ENCODE results near the gene GIMAP1.

GIMAP1 gene

GRCh38 chr7:150695654-150696053 lies 20.8 kb upstream of the GIMAP1 start:
- Histone ChIP-seq H3K27ac (ENCODE audit: low read length) (peak overlapping the region; percentile 63), H3K9me3 (ENCODE audit: insufficient read depth, low read length, severe bottlenecking) (peaks cover 19% of the 10 kb centered on the region), H3K79me2 (ENCODE audit: insufficient read depth, low read length) (peaks cover 19% of the 10 kb centered on the region), H3K36me3 (ENCODE audit: insufficient read depth, low read length) (peaks cover 27% of the 10 kb centered on the region), H3K4me1 (ENCODE audit: insufficient read depth, low read length) (peaks cover 52% of the 10 kb centered on the region), H4K20me1 (ENCODE audit: insufficient read depth, low read length) (no peaks in the 10 kb centered on the region), H2AFZ (ENCODE audit: low read depth, low read length) (no peak overlapping the region), H3K4me2 (ENCODE audit: insufficient read depth, low read length) (no peak overlapping the region), H3K4me3 (ENCODE audit: low read depth in 1 of 2, low read length in 2 of 2) (no peak overlapping the region), H3K9ac (ENCODE audit: low read depth, low read length) (no peak overlapping the region), H3K27me3 (ENCODE audit: insufficient read depth, low read length, poor library complexity) (no peaks in the 10 kb centered on the region)
- DNase-seq, result no peak
- ATAC-seq (ENCODE audit: insufficient read depth, low read depth), result peak; percentile 78
- no peak for TF ChIP-seq EZH2 (IDR thresholded peaks at IDR 0.05; ENCODE audit: borderline replicate concordance, low read depth, low read length, severe bottlenecking)
- no peak for TF ChIP-seq CTCF (IDR thresholded peaks at IDR 0.05; ENCODE audit: borderline replicate concordance, extremely low read depth, low read length, poor library complexity, severe bottlenecking)

GRCh38 chr7:150703209-150703608 lies 13.2 kb upstream of the GIMAP1 start:
- H4K20me1 ChIP-seq (ENCODE audit: insufficient read depth, low read length), result no peaks in the 10 kb centered on the region
- H3K36me3 ChIP-seq (ENCODE audit: insufficient read depth, low read length), result no peaks in the 10 kb centered on the region
- H3K9ac ChIP-seq (ENCODE audit: low read depth, low read length), result no peak overlapping the region
- no peak overlapping the region for H3K4me3 ChIP-seq (ENCODE audit: low read depth in 1 of 2, low read length in 2 of 2)
- no peaks in the 10 kb centered on the region for H3K4me1 ChIP-seq (ENCODE audit: insufficient read depth, low read length)
- H3K4me2 ChIP-seq (ENCODE audit: insufficient read depth, low read length), result no peak overlapping the region
- no peak for TF ChIP-seq EZH2 (IDR thresholded peaks at IDR 0.05; ENCODE audit: borderline replicate concordance, low read depth, low read length, severe bottlenecking)
- no peak for TF ChIP-seq CTCF (IDR thresholded peaks at IDR 0.05; ENCODE audit: borderline replicate concordance, extremely low read depth, low read length, poor library complexity, severe bottlenecking)
- DNase-seq, result no peak
- no peak overlapping the region for H2AFZ ChIP-seq (ENCODE audit: low read depth, low read length)
- no peak overlapping the region for H3K27ac ChIP-seq (ENCODE audit: low read length)
- no peak for ATAC-seq (ENCODE audit: insufficient read depth, low read depth)
- H3K79me2 ChIP-seq (ENCODE audit: insufficient read depth, low read length), result no peaks in the 10 kb centered on the region
- H3K9me3 ChIP-seq (ENCODE audit: insufficient read depth, low read length, severe bottlenecking), result peaks cover 33% of the 10 kb centered on the region
- no peaks in the 10 kb centered on the region for H3K27me3 ChIP-seq (ENCODE audit: insufficient read depth, low read length, poor library complexity)

GRCh38 chr7:150715293-150715692 lies 1.1 kb upstream of the GIMAP1 start:
- no peak overlapping the region; the same call in 1 of the 2 replicates for H2AFZ ChIP-seq (ENCODE audit: low read depth, low read length)
- DNase-seq (no peak), ATAC-seq (ENCODE audit: insufficient read depth, low read depth) (no peak)
- no peak overlapping the region for H3K4me3 ChIP-seq (ENCODE audit: low read depth in 1 of 2, low read length in 2 of 2)
- H3K36me3 ChIP-seq (ENCODE audit: insufficient read depth, low read length), result peaks cover 20% of the 10 kb centered on the region
- peaks cover 51% of the 10 kb centered on the region for H3K4me1 ChIP-seq (ENCODE audit: insufficient read depth, low read length)
- no peak overlapping the region for H3K9ac ChIP-seq (ENCODE audit: low read depth, low read length)
- peak overlapping the region; percentile 85 for H3K27ac ChIP-seq (ENCODE audit: low read length)
- TF ChIP-seq CTCF (IDR thresholded peaks at IDR 0.05; ENCODE audit: borderline replicate concordance, extremely low read depth, low read length, poor library complexity, severe bottlenecking), result peak; percentile 29
- TF ChIP-seq EZH2 (IDR thresholded peaks at IDR 0.05; ENCODE audit: borderline replicate concordance, low read depth, low read length, severe bottlenecking), result no peak
- no peaks in the 10 kb centered on the region for H3K27me3 ChIP-seq (ENCODE audit: insufficient read depth, low read length, poor library complexity)
- peak overlapping the region; percentile 81 for H3K4me2 ChIP-seq (ENCODE audit: insufficient read depth, low read length)
- peaks cover 3% of the 10 kb centered on the region for H3K9me3 ChIP-seq (ENCODE audit: insufficient read depth, low read length, severe bottlenecking)
- H3K79me2 ChIP-seq (ENCODE audit: insufficient read depth, low read length), result peaks cover 32% of the 10 kb centered on the region
- no peaks in the 10 kb centered on the region for H4K20me1 ChIP-seq (ENCODE audit: insufficient read depth, low read length)

- DNase-seq, result no peak
- TF ChIP-seq EZH2 (IDR thresholded peaks at IDR 0.05; ENCODE audit: borderline replicate concordance, low read depth, low read length, severe bottlenecking) (no peak), CTCF (IDR thresholded peaks at IDR 0.05; ENCODE audit: borderline replicate concordance, extremely low read depth, low read length, poor library complexity, severe bottlenecking) (no peak)
- ATAC-seq (ENCODE audit: insufficient read depth, low read depth), result no peak
- peaks cover 55% of the 10 kb centered on the region for H3K4me1 ChIP-seq (ENCODE audit: insufficient read depth, low read length)
- H3K36me3 ChIP-seq (ENCODE audit: insufficient read depth, low read length), result peaks cover 24% of the 10 kb centered on the region
- H3K4me2 ChIP-seq (ENCODE audit: insufficient read depth, low read length), result peak overlapping the region; percentile 81
- H4K20me1 ChIP-seq (ENCODE audit: insufficient read depth, low read length), result no peaks in the 10 kb centered on the region
- H3K9me3 ChIP-seq (ENCODE audit: insufficient read depth, low read length, severe bottlenecking), result peaks cover 3% of the 10 kb centered on the region
- H3K79me2 ChIP-seq (ENCODE audit: insufficient read depth, low read length), result peaks cover 32% of the 10 kb centered on the region
- peak overlapping the region in 1 of 2 experiments; percentile 78; a peak in 2 of 4 replicates for H3K4me3 ChIP-seq (ENCODE audit: low read depth in 1 of 2, low read length in 2 of 2)
- peak overlapping the region; percentile 67 for H3K9ac ChIP-seq (ENCODE audit: low read depth, low read length)
- H3K27ac ChIP-seq (ENCODE audit: low read length), result peak overlapping the region; percentile 85
- no peaks in the 10 kb centered on the region for H3K27me3 ChIP-seq (ENCODE audit: insufficient read depth, low read length, poor library complexity)
- H2AFZ ChIP-seq (ENCODE audit: low read depth, low read length), result peak overlapping the region; percentile 68
Observed at GRCh38 chr7:150715738-150716137, 675 bp upstream of the GIMAP1 start.
